Measurements from ENCODE around the gene ZBED4.

ZBED4 gene

DNA sequence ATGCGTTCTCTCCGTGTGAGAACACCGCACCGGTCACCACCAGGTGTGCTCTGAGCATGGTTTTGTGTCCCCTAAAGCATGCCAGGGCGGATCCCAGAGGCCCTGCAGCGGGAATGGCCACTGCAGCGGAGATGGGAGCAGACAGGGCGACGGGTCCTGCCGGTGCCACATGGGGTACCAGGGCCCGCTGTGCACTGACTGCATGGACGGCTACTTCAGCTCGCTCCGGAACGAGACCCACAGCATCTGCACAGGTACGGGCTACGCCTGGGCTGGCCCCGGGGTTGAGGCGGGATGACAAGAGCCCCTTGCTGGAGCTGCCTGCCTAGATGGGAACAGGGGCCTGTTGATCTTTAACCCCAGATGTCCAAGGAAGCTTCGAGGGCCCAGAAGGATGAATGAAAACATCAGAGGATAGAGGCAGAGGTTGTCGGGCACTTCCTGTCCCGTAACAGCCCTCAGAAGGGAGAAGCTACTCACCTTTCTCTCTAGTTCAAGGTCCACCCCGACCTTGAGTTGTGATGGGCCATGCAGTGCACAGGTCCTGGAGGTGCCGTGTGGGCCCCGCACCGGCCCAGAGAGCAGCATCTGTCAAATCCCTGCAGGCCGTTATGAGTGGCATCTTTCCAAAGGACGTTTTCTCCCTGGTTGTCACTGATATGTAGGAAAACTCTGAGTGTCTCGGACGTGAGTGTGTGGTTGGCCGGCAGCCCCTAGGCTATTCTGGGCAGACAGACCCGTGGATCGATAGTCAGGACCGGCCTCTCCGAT lies 68.0 kb downstream of the ZBED4 start:
- DNase-seq (ENCODE audit: low read depth in 2 of 2, low spot score in 1 of 2) = no peak

GRCh38 chr22:49922484-49922883 lies 68.8 kb downstream of the ZBED4 start:
- DNase-seq (ENCODE audit: low read depth in 2 of 2, low spot score in 1 of 2) = no peak

- DNase-seq (ENCODE audit: low read depth in 2 of 2, low spot score in 1 of 2) = no peak
Observed at GRCh38 chr22:49922926-49923325, 69.3 kb downstream of the ZBED4 start.

GRCh38 chr22:49923445-49923844 lies 69.8 kb downstream of the ZBED4 start:
- DNase-seq (ENCODE audit: low read depth in 2 of 2, low spot score in 1 of 2) = no peak

GRCh38 chr22:49924113-49924833 lies 70.6 kb downstream of the ZBED4 start:
- DNase-seq (ENCODE audit: low read depth in 2 of 2, low spot score in 1 of 2) = no peak

DNA sequence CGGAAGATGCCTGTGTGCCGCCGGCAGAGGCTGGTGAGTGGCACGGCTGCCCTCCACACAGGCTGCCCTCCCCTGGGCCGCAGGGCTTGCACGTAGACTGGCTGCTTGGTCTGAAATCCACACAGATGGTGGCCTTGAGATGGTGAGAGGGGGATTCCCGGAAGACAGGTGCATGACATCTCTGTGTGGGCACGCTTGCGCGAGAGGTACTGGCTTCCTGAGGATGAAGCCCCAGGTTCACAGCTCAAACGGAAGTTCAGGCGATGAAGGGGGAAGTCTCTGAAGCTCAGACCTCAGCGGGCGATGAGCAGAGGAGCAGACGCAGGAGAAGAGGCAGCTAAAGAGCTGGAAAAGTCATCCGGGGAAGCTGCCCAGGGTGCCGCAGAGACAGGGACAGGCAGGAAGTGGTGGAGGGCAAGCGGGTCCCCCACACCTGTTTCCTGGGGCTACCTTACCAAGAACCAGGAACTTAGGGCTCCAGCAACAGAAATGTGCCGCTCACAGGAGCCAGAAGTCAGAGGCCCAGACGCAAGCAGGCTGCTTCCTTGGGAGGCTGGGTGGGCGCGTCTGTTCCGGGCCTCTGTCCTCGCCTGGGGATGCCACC lies 72.0 kb downstream of the ZBED4 start:
- DNase-seq (ENCODE audit: low read depth in 2 of 2, low spot score in 1 of 2) = peak in 1 of 2 donors; percentile 50

- no peak for DNase-seq (ENCODE audit: low read depth in 2 of 2, low spot score in 1 of 2)
Observed at GRCh38 chr22:49926916-49927315, 73.3 kb downstream of the ZBED4 start.

DNA sequence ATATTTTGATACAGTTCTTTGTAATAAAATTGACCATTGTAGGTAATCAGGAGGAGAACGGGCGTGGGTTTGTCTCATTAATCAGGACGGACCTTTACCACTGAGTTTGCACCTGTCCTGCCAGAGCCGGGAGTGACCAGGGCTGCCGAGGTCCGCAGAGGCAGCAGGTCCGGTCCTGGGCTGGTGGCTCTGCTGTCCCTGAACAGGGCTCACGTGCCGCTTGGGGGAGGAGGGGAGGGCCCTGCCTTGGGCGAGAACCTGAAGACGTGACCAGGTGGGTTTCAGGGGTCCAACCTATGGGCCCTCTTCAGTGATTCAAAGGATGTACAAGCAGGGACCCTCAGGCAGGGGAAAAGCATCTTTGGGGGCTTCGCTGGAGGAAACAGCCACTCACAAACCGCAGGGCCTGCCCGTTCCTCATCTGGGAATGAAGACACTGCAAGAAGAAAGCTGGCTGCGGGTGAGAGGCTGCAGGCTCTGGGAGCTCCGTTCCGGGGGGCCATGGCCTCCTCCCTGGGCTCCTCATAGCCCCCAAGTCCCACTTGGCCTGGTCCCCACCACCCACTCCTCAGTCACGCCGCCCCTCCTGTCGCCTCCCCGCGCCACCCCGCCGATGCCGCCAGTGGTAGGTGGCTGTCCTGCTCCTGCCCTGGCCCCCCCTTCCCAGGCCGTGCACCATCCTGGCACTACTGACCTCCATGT lies 74.0 kb downstream of the ZBED4 start:
- DNase-seq (ENCODE audit: low read depth in 2 of 2, low spot score in 1 of 2) = no peak

- no peak for DNase-seq (ENCODE audit: low read depth in 2 of 2, low spot score in 1 of 2)
Observed at GRCh38 chr22:49928185-49928495, 74.5 kb downstream of the ZBED4 start.

DNA sequence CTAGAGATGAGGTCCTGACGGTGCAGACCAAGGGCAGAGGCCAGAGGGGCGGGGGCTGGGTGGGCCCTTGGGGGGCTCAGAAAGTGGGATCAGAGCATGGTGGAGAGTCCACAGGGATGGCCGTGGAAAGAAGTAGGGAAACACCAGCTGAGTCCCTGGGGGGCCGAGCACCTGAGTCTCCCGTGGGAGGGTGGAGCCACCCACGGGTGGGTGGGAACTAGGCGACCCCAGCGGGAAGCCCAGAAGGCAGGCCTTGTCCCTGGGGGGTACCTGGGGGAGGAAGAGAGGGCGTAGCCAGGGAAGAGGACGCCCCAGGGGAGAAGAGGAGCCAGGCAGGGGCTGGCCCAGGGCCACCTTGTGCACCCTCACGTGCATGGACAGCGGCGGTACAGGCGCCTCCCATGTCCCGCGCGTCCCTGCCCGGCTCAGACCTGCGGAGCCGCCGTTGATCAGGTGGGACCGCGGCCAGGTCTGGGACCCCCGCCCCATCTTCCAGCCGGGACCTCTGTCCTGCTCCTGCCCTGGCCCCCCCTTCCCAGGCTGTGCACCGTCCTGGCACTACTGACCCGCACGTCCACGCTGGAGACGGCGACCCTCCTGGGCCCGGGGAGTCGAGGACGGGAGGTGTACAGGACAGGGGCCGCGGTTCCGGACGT lies 75.0 kb downstream of the ZBED4 start:
- DNase-seq (ENCODE audit: low read depth in 2 of 2, low spot score in 1 of 2) = no peak

DNA sequence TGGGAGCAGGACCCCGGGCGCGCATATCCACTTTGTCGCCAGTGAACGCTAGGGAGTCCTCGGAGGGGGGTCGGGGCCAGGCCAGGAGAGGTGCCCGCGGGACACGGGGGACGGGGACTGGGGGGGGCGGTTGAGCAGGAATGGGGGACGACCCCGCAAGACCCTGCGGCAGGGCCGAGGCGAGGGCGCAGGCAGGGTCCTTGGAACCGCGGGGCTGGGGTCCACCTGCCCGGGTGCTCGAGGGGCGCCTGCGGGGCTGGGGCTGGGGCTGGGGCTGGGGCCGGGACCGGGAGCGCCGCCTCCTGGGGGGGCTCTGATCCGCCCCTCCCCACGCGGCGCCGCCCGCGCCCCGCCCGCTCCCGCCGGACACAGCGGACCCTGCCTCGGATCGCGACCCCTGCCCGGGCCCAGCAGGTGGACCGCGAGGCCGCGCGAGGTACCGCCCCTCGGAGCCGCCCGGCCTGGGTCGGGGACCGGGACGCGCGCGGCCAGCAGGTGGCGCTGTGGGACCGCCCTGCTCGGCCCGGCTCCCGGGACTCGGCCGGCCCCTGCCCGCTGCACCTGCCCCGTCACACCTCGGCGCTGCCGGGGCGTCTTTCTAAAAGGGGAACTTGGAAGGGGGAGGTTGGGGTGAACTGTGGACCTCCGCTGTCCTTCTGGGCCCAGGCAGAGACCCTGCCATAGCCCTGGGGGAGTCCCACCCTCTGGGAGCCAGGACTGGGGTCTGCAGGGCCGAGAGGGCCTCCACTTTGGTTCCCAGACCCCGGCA lies 75.8 kb downstream of the ZBED4 start:
- peak; percentile 50 to 60 for DNase-seq (ENCODE audit: low read depth in 2 of 2, low spot score in 1 of 2)

DNA sequence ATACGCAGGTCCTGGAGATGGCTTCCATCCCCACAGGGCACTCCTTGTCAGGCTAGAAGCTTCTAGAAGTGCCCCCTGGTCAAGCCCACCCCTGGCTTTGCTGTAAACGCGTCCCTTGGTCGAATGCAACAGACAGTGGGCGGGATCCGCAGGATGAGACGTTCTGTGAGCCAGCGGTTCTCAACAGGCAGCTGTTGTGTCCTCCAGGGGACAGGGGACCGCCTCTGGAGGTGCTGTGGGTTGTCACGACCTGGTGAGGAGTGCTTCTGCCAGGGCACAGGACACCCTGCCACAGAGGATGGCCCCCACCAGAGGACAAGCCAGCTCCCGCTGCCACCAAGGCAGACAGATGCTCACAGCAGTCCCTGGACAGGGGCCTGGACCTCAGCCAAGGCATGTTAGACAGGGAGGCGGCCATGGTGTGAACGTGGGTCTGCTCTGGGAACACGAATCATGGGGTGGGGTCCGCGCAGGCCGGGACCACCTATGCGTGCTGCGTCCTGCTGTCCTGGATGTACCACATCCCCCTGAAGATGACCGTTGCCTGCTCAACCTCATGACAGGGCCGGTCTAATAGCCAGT lies 76.4 kb downstream of the ZBED4 start:
- no peak for DNase-seq (ENCODE audit: low read depth in 2 of 2, low spot score in 1 of 2)

GRCh38 chr22:49930596-49931412 lies 77.2 kb downstream of the ZBED4 start:
- no peak for DNase-seq (ENCODE audit: low read depth in 2 of 2, low spot score in 1 of 2)

DNA sequence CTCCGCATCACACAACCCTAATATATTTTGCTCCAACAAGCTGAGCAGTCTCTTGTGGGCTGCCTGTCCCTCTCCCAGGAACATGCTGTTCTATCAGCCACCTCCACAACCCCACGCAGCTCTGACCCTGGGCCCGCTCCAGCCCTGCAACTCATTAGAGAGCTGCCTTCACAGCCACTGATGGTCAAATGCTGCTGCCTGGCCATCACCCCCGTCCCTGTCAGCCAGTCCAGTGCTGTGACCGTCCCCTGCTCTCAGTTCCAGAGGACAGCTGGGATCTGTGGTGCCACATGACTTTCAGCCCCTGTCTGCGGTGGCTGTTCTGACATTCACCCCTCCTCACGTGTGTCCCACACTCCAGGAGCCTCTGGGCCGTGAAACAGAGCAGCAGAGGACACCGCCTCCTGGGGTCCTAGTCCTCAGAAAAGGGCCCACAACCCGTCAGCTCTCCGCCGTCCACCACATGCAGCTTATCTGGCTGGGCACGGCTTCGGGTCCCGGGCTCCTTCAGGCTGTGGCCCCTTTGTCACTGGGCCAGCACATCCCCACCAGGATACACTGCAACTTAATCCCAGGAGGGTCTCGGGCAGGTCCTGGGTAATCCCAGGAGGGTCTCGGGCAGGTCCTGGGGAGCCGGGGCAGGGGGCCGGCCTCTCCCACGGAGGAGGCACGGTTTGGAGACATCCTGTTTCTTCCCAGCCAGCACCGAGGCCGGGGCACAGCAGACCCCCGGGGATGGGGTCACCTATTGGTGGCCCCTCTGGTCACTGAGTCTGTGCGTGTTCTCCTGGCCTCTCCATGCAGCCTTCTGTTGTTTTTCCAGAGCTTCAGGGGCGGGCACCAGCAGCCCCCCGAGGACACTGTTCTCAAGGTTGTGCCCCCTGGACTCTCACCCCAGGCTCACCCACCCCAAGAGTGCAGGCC lies 79.9 kb downstream of the ZBED4 start:
- DNase-seq (ENCODE audit: low read depth in 2 of 2, low spot score in 1 of 2) = no peak

- no peak for DNase-seq (ENCODE audit: low read depth in 2 of 2, low spot score in 1 of 2)
Observed at GRCh38 chr22:49934160-49934890, 80.7 kb downstream of the ZBED4 start.

- peak; percentile 73 to 80 for DNase-seq (ENCODE audit: low read depth in 2 of 2, low spot score in 1 of 2)
Observed at GRCh38 chr22:49934891-49935557, 81.4 kb downstream of the ZBED4 start.

DNA sequence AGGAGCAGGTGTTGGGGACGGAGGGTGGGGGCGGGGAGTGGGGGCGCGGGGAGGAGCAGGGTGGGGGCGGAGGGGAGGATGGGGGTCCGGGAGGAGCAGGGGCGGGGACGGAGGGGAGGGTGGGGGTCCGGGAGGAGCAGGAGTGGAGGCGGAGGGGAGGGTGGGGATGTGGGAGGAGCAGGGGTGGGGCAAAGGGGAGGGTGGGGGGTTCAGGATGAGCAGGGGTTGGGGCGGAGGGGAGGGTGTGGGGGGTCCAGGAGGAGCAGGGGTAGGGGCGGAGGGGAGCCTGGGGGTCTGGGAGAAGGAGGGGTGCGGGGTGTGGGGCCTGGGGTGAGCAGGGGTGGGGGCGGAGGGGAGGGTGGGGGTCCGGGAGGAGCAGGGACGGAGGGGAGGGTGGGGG lies 81.9 kb downstream of the ZBED4 start:
- no peak for DNase-seq (ENCODE audit: low read depth in 2 of 2, low spot score in 1 of 2)

All from stimulated activated CD8-positive, alpha-beta memory T cell treated with anti-CD3 and anti-CD28 coated beads, Interleukin-4, amount 100 ng/mL, for 1 hour (primary cell).